ENCODE measurements around the gene MROH7. TPM values are rescaled to one million over a fixed set of nuclear protein-coding genes. Genes with fewer than 3 reads are reported as not detected.

The MROH7 gene
- total and polyA plus RNA-seq, 2 of the 13 experiments (the other 11 are each of a cell fraction or from before 2014, with no cell fraction given), result 0.09 TPM

- intact Hi-C loops (cut with micrococcal nuclease; ENCODE audit: unreplicated experiment), result no loop called here
- Histone ChIP-seq H3K4me2 (ENCODE audit: low read depth, low read length) (no peak overlapping the region), H3K9me3 (ENCODE audit: low read length) (no peaks in the 10 kb centered on the region), H3K27ac (ENCODE audit: extremely low read length, insufficient read depth, low read length) (no peak overlapping the region), H3K27me3 (ENCODE audit: control insufficient read depth in 1 of 2, insufficient read depth in 2 of 2, low read length in 2 of 2) (no peaks in the 10 kb centered on the region; a peak in 1 of 5 replicates), H3K9ac (ENCODE audit: insufficient read depth, low read depth, low read length) (no peak overlapping the region), H2AFZ (ENCODE audit: low read length) (no peak overlapping the region), H3K4me3 (replicated peaks in 1 of 3; ENCODE audit: insufficient read depth in 1 of 3, low read depth in 2 of 3, low read length in 3 of 3) (no peak overlapping the region), H4K20me1 (ENCODE audit: insufficient read depth, low read length) (no peaks in the 10 kb centered on the region), H3K36me3 (replicated peaks in 1 of 2; ENCODE audit: control insufficient read depth in 1 of 2, insufficient read depth in 2 of 2, low read length in 2 of 2) (0 out of 5 replicates have a peak, but pooled peaks cover 0 to under 1% of the 10 kb centered on the region in 2 experiments), H3K4me1 (ENCODE audit: insufficient read depth, low read length) (no peaks in the 10 kb centered on the region), H3K79me2 (ENCODE audit: insufficient read depth, low read length) (no peaks in the 10 kb centered on the region)
- TF ChIP-seq RFX5 (IDR thresholded peaks at IDR 0.05; ENCODE audit: low read depth, low read length) (no peak), ZNF451 (CRISPR knock-in tag; IDR thresholded peaks at IDR 0.05) (no peak), ARNTL (CRISPR knock-in tag; IDR thresholded peaks at IDR 0.05) (no peak), PHF8 (CRISPR knock-in tag; IDR thresholded peaks at IDR 0.05) (no peak), ZNF382 (CRISPR knock-in tag; IDR thresholded peaks at IDR 0.05; ENCODE audit: borderline replicate concordance) (no peak), TOPORS (CRISPR knock-in tag; IDR thresholded peaks at IDR 0.05) (no peak), TFE3 (CRISPR knock-in tag; IDR thresholded peaks at IDR 0.05) (no peak), ZMYM4 (CRISPR knock-in tag; IDR thresholded peaks at IDR 0.05) (no peak), ATF1 (CRISPR knock-in tag; IDR thresholded peaks at IDR 0.05) (no peak), ZNF207 (IDR thresholded peaks at IDR 0.05; ENCODE audit: borderline replicate concordance) (no peak), ZNF775 (CRISPR knock-in tag; IDR thresholded peaks at IDR 0.05; ENCODE audit: borderline replicate concordance) (no peak), ZXDC (CRISPR knock-in tag; IDR thresholded peaks at IDR 0.05) (no peak)
- BruUV-seq (replicated peaks), result no TSS peak
- ATAC-seq, result peak; percentile 18; the same call in 2 of the 3 replicates
- in situ Hi-C loops (cut with HindIII; ENCODE audit: extremely low pct_ligation_motif_present, low pct_unique_long_range_greater_than_20kb), result no loop called here
- no peak for FAIRE-seq
- ChIA-PET POLR2A (no interaction called here), CTCF (ENCODE audit: low intra/inter-chr PET ratio, low total read pairs) (no interaction called here)
- WGBS (ENCODE audit: low lambda C conversion rate), result 33% methylated on average over 1 of the region's 14 CpGs
- DNase-seq (ENCODE audit: low spot score), result no peak
Observed at GRCh38 chr1:54748094-54748835, 106.7 kb downstream of the MROH7 start.

Measured in HepG2 (cell line).